Smooth muscle cell (in vitro differentiated cells): ENCODE measurements around the gene TBL2. TPM values are rescaled to one million over a fixed set of nuclear protein-coding genes. Genes with fewer than 3 reads are reported as not detected.

ENCODE experiments used
- DNase-seq: peaks from one replicate; lab custom pipeline; 2025; ENCODE audit not compliant: unreplicated experiment; lab: John Stamatoyannopoulos, UW
- H2AFZ ChIP-seq: fragments of 200-600 bp; sonication (generic); 2 replicates; pipeline ENCODE4 v1.6.0; 2016; ENCODE audit warnings: antibody characterized with exemption, low read depth, mild to moderate bottlenecking
- H3F3A ChIP-seq: fragments of 200-600 bp; sonication (generic); 2 replicates; pipeline ENCODE4 v1.6.0; 2017; ENCODE audit warnings: antibody characterized with exemption, low read depth
- H3K27ac ChIP-seq: fragments of 200-600 bp; sonication (generic); 2 replicates; pipeline ENCODE4 v1.5.1; 2016; ENCODE audit warnings: low read depth, mild to moderate bottlenecking
- H3K27me3 ChIP-seq: fragments of 200-600 bp; sonication (generic); 2 replicates; pipeline ENCODE4 v1.6.1; 2016; ENCODE audit warnings: low read depth, mild to moderate bottlenecking
- H3K36me3 ChIP-seq: fragments of 200-600 bp; sonication (generic); 2 replicates; pipeline ENCODE4 v1.5.1; 2016; ENCODE audit warnings: low read depth
- H3K4me1 ChIP-seq: fragments of 200-600 bp; sonication (generic); 2 replicates; pipeline ENCODE4 v1.5.1; 2016; ENCODE audit warnings: low read depth
- H3K4me2 ChIP-seq: fragments of 200-600 bp; sonication (generic); 2 replicates; pipeline ENCODE4 v1.6.0; 2016; ENCODE audit warnings: mild to moderate bottlenecking
- H3K4me3 ChIP-seq: fragments of 200-600 bp; sonication (generic); 2 replicates; pipeline ENCODE4 v1.5.1; 2016; ENCODE audit warnings: mild to moderate bottlenecking
- H3K79me2 ChIP-seq: fragments of 200-600 bp; sonication (generic); 2 replicates; pipeline ENCODE4 v1.6.0; 2016; ENCODE audit warnings: low read depth, mild to moderate bottlenecking
- H3K9ac ChIP-seq: fragments of 200-600 bp; sonication (generic); 2 replicates; pipeline ENCODE4 v1.6.0; 2016; ENCODE audit warnings: low read depth
- H3K9me3 ChIP-seq: fragments of 200-600 bp; sonication (generic); replicated peaks from 2 replicates; pipeline ENCODE4 v1.5.1; 2016; ENCODE audit warnings: low read depth
- H4K20me1 ChIP-seq: fragments of 200-600 bp; sonication (generic); 2 replicates; pipeline ENCODE4 v1.6.0; 2016; ENCODE audit warnings: low read depth
- WGBS: methylation state at CpG from one replicate; pipeline ENCODE4 v1.1.7; 2016; ENCODE audit warnings: low lambda C conversion rate; 5-methylcytosine and 5-hydroxymethylcytosine counted together
- polyA plus RNA-seq: library from polyadenylated mRNA; unstranded; fragments of >200 nt; fragmentation: Nextera tagmentation; extraction: Ambion mirVana; gene quantifications from 2 replicates; pipeline ENCODE4 v1.2.1, GENCODE V29; 2016
- total RNA-seq: library from RNA; depleted of rRNA; stranded (reverse); fragments of >200 nt; gene quantifications from 2 replicates; pipeline ENCODE4 v1.2.3, GENCODE V29; 2014
- TF ChIP-seq, protein P1 (sequence below): fragments of 200-600 bp; sonication (generic); IDR thresholded peaks from 2 replicates; pipeline ENCODE4 v1.5.1; 2017; ENCODE audit warnings: borderline replicate concordance, mild to moderate bottlenecking, antibody characterized with exemption; ENCODE audit not compliant: insufficient read depth, poor library complexity, severe bottlenecking

TBL2 gene
- total and polyA plus RNA-seq, 2 experiments from 2014 or later = 67.6 to 78.5 TPM

DNA sequence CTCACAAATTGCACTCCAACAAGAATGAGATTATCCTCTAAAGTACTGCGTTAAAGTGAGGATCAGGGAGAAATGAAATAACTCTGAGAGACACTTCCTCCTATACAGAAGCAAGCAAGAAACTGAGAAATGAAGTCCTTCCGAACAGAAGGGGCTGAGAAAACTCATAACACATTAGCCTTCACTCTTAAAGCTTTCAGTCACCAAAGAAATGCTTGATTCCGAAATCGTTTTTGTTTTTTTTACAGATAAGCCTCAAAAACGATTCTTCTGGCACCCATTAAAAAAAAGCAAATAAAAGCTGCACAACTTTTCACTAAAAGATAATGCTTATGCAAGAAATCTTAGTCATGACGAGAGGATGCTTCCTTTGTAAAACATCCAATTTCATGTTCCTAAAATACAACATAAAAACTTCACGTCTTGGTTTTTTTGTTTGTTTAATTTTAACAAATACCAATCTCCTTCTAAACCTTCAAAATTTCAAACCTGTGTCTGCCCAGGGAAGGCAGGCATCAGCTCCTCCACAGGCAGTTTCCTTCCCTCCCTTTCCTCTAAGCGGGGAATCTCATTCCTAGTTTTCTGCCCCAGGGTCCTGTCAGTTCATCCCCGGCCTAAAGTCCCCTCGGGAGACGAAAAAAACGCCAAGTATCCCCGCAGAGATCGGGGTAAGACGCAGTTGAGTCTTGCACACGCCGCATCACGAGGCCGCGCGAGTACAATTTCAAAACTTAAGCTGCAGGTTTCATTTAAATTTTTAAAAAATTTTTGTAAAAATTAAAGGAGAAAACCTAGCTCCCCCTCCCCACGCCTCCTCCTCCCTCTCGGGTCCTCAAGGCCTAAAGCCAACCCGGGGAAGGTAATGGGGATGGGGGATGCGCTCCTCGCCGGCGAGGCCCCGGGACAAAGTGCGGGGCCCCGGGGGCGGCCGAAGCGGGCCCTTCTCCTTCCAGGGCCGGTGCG lies 57.4 kb downstream of the TBL2 start:
- H2AFZ ChIP-seq = peak overlapping the region; percentile 68
- WGBS = under 1% methylated on average over 36 of the region's 36 CpGs
- no peak for DNase-seq

DNA sequence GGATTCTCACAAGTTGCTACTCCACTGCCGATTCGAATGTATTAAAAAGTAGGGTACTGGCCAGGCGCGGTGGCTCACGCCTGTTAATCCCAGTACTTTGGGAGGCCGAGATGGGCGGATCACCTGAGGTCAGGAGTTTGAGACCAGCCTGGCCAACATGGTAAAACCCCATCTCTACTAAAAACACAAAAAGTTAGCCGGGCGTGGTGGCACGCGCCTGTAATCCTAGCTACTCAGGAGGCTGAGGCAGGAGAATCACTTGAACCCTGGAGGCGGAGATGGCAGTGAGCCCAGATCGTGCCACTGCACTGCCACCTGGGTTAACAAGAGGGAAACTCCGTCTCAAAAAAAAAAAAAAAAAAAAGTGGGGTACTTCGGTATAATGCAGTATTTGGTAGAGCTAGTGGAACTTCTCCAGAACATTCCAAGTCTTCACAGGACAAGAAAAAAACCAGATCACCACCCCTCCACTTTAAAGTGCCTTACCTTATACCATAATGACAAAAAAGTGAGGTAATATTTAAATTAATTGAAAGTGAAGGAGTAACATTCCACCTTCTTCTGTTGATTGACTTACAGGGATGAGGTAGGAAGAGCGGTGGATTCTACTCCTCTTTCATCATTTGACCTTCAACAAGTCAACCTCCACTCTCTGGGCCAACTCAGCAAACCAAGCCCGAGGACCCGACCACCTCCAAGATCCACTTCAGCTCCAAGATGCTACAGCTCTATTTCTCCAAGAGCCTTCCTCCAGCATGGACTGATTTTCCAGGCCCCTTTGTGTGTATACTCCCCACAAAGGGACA lies 58.3 kb downstream of the TBL2 start:
- Histone ChIP-seq H3K36me3 (peaks cover 7% of the 10 kb centered on the region), H3K27ac (peak overlapping the region; percentile 54), H4K20me1 (peaks cover 56% of the 10 kb centered on the region), H3K79me2 (peaks cover 67% of the 10 kb centered on the region), H3F3A (peaks cover 14% of the 10 kb centered on the region), H3K4me2 (peak overlapping the region; percentile 98), H3K4me1 (peaks cover 23% of the 10 kb centered on the region), H3K4me3 (peak overlapping the region; percentile 97), H2AFZ (no peak overlapping the region), H3K9me3 (no peaks in the 10 kb centered on the region), H3K9ac (peak overlapping the region; percentile 63), H3K27me3 (no peaks in the 10 kb centered on the region)
- DNase-seq = no peak
- 76% methylated on average over 18 of the region's 18 CpGs for WGBS
- TF ChIP-seq, protein P1, sequence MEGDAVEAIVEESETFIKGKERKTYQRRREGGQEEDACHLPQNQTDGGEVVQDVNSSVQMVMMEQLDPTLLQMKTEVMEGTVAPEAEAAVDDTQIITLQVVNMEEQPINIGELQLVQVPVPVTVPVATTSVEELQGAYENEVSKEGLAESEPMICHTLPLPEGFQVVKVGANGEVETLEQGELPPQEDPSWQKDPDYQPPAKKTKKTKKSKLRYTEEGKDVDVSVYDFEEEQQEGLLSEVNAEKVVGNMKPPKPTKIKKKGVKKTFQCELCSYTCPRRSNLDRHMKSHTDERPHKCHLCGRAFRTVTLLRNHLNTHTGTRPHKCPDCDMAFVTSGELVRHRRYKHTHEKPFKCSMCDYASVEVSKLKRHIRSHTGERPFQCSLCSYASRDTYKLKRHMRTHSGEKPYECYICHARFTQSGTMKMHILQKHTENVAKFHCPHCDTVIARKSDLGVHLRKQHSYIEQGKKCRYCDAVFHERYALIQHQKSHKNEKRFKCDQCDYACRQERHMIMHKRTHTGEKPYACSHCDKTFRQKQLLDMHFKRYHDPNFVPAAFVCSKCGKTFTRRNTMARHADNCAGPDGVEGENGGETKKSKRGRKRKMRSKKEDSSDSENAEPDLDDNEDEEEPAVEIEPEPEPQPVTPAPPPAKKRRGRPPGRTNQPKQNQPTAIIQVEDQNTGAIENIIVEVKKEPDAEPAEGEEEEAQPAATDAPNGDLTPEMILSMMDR = no peak

More for the DNA sequence above, 57.4 kb downstream of the TBL2 start:
- Histone ChIP-seq H4K20me1 (peaks cover 48% of the 10 kb centered on the region), H3F3A (peaks cover 14% of the 10 kb centered on the region), H3K4me1 (peaks cover 23% of the 10 kb centered on the region), H3K4me3 (peak overlapping the region; percentile 97), H3K4me2 (peak overlapping the region; percentile 98), H3K9me3 (no peaks in the 10 kb centered on the region), H3K79me2 (peaks cover 58% of the 10 kb centered on the region), H3K36me3 (peaks cover 7% of the 10 kb centered on the region), H3K27ac (peak overlapping the region; percentile 54), H3K27me3 (no peaks in the 10 kb centered on the region), H3K9ac (peak overlapping the region; percentile 63)
- TF ChIP-seq, protein P1 = no peak

DNA sequence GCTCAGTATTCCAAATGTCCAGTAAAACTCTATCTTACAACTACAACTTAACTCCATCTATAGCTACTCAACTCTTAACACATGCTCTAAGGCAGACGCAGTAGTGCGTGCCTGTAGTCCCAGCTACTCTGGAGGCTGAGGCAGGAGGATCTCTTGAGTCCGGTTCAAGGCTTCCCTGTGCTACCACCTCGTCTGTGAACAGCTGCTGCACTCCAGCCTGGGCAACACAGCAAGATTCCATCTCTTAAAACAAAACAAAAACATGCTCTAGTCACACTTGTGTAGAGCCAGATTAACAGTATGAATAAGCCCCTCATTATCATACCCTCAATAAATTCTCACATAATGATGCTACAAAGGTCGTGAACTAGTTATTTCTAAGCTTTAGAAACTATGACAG lies 59.9 kb downstream of the TBL2 start:
- TF ChIP-seq, protein P1 = no peak
- Histone ChIP-seq H3K79me2 (peaks cover 83% of the 10 kb centered on the region), H3K4me2 (peak overlapping the region; percentile 98), H3K27me3 (no peaks in the 10 kb centered on the region), H3K9me3 (no peaks in the 10 kb centered on the region), H3K4me3 (no peak overlapping the region), H2AFZ (no peak overlapping the region), H3K4me1 (peaks cover 23% of the 10 kb centered on the region), H3K27ac (no peak overlapping the region), H3K9ac (no peak overlapping the region), H3F3A (peaks cover 14% of the 10 kb centered on the region), H4K20me1 (peaks cover 72% of the 10 kb centered on the region), H3K36me3 (peaks cover 7% of the 10 kb centered on the region)
- no peak for DNase-seq
- 93% methylated on average over 5 of the region's 5 CpGs for WGBS

Other genes starting within 250 kb of the TBL2 start
- gene FZD9, start 144.8 kb downstream of the TBL2 start, total RNA-seq = 0.58 and 1.3 TPM in 2 replicates
- gene FZD9, start 144.8 kb downstream of the TBL2 start, polyA plus RNA-seq = 1.6 and 3.3 TPM in 2 replicates
- 43.9 and 48.8 TPM in 2 replicates for gene BAZ1B, start 56.3 kb downstream of the TBL2 start, total RNA-seq
- gene BAZ1B, start 56.3 kb downstream of the TBL2 start, polyA plus RNA-seq = 20.1 and 23.9 TPM in 2 replicates
- gene BCL7B, start 20.9 kb downstream of the TBL2 start, total RNA-seq = 16.0 and 31.9 TPM in 2 replicates
- gene BCL7B, start 20.9 kb downstream of the TBL2 start, polyA plus RNA-seq = 30.7 and 37.9 TPM in 2 replicates
- gene MLXIPL, start 45.9 kb upstream of the TBL2 start, total RNA-seq = not detected in 2 replicates
- 0.32 TPM in 1 of 2 replicates, not detected in the other for gene MLXIPL, start 45.9 kb upstream of the TBL2 start, polyA plus RNA-seq
- 2.8 and 7.1 TPM in 2 replicates for gene VPS37D, start 89.3 kb upstream of the TBL2 start, total RNA-seq
- gene VPS37D, start 89.3 kb upstream of the TBL2 start, polyA plus RNA-seq = 7.1 and 8.7 TPM in 2 replicates
- gene DNAJC30, start 104.9 kb upstream of the TBL2 start, total RNA-seq = 1.2 and 1.4 TPM in 2 replicates
- 4.6 and 6.2 TPM in 2 replicates for gene DNAJC30, start 104.9 kb upstream of the TBL2 start, polyA plus RNA-seq
- gene BUD23, start 105.0 kb upstream of the TBL2 start, total RNA-seq = 35.6 and 43.0 TPM in 2 replicates
- 114 and 116 TPM in 2 replicates for gene BUD23, start 105.0 kb upstream of the TBL2 start, polyA plus RNA-seq
- gene STX1A, start 141.1 kb upstream of the TBL2 start, total RNA-seq = 14.3 and 18.3 TPM in 2 replicates
- 7.5 and 18.0 TPM in 2 replicates for gene STX1A, start 141.1 kb upstream of the TBL2 start, polyA plus RNA-seq
- gene ABHD11, start 160.2 kb upstream of the TBL2 start, total RNA-seq = 3.4 and 16.5 TPM in 2 replicates
- gene ABHD11, start 160.2 kb upstream of the TBL2 start, polyA plus RNA-seq = 14.1 and 19.9 TPM in 2 replicates
- not detected in 2 replicates for gene CLDN3, start 191.7 kb upstream of the TBL2 start, total RNA-seq
- 0.16 and 1.8 TPM in 2 replicates for gene CLDN3, start 191.7 kb upstream of the TBL2 start, polyA plus RNA-seq